ENCODE results near the gene NFKBIE. TPM values are rescaled to one million over a fixed set of nuclear protein-coding genes. Genes with fewer than 3 reads are reported as not detected.

The NFKBIE gene
- total RNA-seq, 1 donor from 2014 or later = 7.8 TPM

DNA sequence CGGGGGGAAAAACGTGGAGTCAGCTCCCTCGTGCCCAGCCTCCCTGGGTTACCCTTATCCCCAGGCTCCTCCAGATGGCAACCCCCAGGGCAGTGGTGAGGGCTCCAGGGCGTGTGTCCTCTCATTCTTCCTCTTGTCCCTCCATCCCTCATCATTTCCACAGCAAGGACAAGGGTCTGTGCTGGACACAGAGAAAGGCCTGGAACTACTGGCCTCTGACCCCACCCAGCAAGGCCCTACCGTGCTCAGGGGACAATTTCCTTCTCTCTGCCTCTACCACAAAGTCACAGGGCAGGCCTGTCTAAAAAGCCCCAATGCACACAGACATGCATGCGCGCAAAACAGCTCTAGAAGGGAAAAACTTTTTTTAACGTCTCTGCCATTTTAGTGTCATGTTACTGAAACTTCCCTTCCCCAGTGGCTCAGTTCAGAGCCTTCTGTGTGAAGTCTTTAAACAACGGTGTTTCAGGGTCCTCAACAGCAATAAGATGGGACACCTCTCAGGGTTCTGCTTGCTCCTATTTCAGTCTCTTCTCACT is 7.0 kb downstream of the NFKBIE start:
- DNase-seq (ENCODE audit: low read depth) = no peak

GRCh38 chr6:44257753-44258324 is 7.5 kb downstream of the NFKBIE start:
- no peak for DNase-seq (ENCODE audit: low read depth)

- DNase-seq (ENCODE audit: low read depth) = peak; percentile 72
Measured at GRCh38 chr6:44257025-44257752, 8.2 kb downstream of the NFKBIE start, which contains the start of gene SLC35B2. Gene SLC35B2 (minus strand): TSS chr6:44257528. CDS start chr6:44257410, 118 bp downstream.

DNA sequence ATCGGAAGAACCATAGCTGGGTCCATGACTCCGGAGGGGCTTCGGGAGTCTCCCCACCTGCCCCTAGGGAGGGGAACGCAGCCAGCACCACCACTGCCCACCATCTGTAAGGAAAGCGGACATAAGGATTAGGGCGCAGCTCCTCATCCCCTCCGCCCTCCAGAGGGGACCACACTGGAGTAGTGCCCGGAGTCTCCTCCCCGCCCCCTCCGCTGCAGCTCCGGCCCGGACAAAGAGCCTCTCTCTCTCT is 8.7 kb downstream of the NFKBIE start:
- DNase-seq (ENCODE audit: low read depth) = no peak

DNA sequence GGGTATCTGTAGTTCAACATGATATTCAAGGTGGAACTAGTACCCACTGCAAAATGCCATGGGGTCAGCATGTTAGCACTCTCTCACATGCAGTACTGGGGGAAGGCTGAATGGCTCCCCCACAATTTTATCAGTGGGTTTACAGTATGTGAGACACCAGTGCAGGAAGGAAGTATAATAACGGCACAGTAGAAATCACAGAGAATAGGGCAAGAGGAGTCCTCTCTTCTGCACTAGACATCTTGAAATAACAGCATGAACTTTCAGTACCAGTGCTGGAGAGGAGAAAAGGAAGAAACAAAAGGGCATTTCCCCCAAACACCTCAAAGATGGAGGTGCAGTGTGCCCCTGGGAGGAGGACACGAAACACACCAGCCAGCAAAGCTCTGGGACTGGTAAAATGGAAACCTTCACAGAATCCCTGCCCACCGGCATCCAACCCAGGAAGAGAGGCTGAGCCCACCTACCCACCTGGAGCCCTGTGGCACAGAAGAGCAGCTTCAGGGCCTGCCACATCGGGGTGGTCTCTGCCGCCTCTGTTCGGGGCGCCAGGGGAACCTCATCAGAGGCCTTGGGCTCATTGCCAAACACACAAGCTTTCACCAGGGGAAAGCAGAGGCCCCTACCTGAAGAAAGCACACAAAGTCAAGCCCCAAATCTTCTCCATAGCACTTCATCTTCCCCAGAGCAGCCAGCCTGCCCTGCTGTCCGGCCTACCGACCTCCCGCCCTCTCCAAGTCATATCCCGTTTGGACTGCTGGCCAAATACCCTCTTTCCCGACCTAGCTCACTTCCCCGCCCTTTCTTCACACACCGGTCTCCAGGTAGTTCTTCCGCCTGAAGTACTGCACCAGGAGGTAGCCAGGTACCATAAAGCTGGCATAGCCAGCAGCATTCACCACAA is 9.2 kb downstream of the NFKBIE start:
- no peak for DNase-seq (ENCODE audit: low read depth)

DNA sequence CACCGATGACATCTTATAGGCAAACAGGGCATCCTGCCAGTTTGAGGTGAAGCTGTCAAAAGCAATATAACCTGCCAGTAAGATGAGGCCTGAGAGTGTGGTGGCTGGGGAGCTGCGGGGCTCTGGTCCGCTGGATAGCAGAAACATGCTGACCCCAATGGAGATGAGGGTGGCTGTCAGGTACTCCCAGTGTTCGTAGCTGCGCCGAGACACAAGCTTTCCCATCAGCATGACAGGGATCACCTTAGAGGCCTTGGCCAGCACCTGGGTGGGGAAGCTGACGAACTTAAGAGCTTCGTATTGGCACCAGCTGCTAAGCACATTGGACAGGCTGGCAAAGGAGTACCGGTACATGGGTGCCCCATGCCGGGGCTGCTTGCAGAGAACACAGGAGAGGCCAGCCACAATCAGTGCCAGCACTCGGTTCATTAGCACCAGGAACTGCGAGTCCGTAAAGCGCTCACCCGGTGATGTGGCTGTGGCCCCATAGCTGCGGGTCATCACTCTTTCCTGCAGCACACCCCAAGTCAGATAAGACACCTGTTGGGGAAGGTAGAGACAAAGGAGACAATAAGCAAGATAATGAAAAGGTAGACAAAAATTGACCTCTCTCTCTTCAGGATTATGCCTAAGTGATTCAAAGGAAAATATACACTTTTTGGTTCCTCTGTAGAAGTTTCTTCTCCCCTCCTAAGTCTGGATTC is 10.1 kb downstream of the NFKBIE start:
- DNase-seq (ENCODE audit: low read depth) = no peak

- no peak for DNase-seq (ENCODE audit: low read depth)
Measured at GRCh38 chr6:44254191-44255104, 10.9 kb downstream of the NFKBIE start.

- peak; percentile 49 for DNase-seq (ENCODE audit: low read depth)
Measured at GRCh38 chr6:44253307-44254101, 11.8 kb downstream of the NFKBIE start.

- DNase-seq (ENCODE audit: low read depth) = no peak
Measured at GRCh38 chr6:44251576-44252524, 13.5 kb downstream of the NFKBIE start.

- no peak for DNase-seq (ENCODE audit: low read depth)
Measured at GRCh38 chr6:44250718-44251123, 14.6 kb downstream of the NFKBIE start.

DNA sequence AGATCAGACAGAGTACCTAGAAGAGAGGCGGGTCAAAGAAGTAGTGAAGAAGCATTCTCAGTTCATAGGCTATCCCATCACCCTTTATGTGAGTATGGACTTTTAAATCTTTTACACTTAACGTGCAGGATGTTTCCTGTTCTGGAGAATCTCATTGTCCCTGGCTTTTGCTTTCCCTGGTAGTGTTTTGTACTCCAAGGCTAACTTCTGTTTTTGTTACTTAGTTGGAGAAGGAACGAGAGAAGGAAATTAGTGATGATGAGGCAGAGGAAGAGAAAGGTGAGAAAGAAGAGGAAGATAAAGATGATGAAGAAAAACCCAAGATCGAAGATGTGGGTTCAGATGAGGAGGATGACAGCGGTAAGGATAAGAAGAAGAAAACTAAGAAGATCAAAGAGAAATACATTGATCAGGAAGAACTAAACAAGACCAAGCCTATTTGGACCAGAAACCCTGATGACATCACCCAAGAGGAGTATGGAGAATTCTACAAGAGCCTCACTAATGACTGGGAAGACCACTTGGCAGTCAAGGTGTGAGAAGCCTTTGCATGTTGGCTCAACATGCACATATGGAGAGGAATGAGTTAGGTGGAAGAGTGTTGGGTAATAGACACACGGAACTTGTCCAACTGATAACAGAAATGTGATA is 15.2 kb downstream of the NFKBIE start:
- DNase-seq (ENCODE audit: low read depth) = no peak

GRCh38 chr6:44249082-44249748 is 16.1 kb downstream of the NFKBIE start:
- DNase-seq (ENCODE audit: low read depth) = no peak

DNA sequence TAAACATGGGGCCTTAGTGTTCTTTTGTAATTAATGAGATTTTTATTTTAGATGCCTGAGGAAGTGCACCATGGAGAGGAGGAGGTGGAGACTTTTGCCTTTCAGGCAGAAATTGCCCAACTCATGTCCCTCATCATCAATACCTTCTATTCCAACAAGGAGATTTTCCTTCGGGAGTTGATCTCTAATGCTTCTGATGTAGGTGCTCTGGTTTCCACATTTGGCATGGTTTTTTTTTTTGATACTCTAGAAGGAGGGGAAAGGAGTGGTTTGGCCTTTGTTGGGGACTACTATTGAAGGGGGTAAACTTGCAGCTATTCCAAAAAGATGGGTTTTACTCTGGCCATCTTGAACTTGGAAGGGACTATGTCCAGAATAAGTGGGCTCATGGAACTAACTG is 16.8 kb downstream of the NFKBIE start:
- DNase-seq (ENCODE audit: low read depth) = no peak

DNA sequence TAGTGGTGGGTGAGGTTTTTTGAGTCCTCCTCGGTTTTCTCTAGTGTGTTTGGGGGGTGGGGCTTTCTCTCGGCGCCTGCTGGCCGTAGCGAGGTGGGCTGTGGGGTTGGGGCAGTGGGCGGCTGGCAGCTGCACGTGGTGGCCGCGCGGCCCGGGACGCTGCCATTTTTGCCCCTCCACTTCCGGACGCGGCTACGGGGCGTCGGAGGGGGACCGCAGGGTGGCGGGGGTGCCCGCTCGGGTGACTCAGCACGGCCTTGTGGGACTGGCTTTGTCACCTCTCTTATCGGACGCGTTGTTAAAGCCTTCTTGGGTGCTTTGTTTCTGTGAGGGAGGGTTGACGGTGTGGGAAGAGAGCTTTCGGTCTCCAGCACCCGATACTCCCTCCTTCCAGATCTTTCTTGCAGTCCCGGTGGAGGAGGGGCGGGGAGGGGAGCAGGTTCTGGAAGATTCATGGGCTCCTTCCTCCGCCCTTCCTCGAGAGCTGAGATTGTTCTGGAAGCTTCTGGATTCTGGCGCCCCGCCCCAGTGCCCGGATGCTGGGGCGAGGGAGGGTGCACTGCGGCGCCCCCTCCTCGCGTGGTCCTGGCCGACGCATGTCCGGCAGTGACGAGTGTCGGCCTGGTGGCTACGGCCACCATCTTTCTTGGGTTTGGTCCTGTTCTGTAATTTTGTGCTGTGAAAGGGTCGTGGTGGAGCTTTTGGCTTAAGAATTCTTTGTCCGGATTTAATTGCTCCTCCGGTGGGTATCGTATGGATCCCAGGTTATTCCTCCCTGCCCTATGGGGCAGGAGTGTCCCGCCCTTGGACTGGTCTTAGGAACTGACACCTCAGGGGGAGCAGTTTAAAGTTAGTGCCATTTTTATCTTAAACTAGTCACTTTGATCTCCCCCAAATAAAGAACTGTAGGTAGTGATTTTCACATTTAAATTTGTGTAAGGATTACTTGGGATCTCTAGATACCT is 17.7 kb downstream of the NFKBIE start:
- peak; percentile 77 for DNase-seq (ENCODE audit: low read depth)

DNA sequence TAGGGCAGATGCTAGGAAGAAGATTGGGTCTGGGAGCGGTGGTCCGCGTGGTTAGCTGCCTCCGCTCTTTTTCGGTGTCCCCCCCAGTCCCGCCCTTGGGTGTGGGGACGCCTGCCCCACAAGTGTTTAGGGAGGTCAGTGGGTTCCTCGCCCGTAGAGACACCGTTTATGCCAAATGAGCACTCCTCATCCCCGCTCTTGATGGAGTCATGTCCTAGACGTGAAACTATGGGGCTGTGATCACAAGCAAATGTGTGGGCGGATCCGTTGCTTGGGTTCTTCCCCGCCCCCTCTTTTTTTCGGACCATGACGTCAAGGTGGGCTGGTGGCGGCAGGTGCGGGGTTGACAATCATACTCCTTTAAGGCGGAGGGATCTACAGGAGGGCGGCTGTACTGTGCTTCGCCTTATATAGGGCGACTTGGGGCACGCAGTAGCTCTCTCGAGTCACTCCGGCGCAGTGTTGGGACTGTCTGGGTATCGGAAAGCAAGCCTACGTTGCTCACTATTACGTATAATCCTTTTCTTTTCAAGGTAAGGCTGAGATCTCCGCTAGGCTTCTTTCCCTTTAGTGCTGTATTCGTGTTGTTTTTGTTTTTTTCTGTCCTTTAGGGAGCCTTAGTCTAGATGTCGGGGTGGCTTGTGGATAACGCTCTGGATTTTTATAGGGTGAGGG is 18.6 kb downstream of the NFKBIE start, which contains the start of gene HSP90AB1:
Gene HSP90AB1, plus strand, starts transcription at position 439 of the 675 bp plus-strand sequence. CDS start 1,529 bp downstream, outside the sequence.
- DNase-seq (ENCODE audit: low read depth) = peak; percentile 98
